CD14-positive monocyte (primary cell): ENCODE measurements around the gene SPOPL. TPM values are rescaled to one million over a fixed set of nuclear protein-coding genes. Genes with fewer than 3 reads are reported as not detected.

Experiments
- DNase-seq, 3 donors: peaks; one replicate each; pipeline ENCODE4 v3.0.0-alpha.2; 2011 to 2022
- H2AFZ ChIP-seq: 2 replicates; pipeline ENCODE4 v1.6.0; 2012; ENCODE audit warnings: mild to moderate bottlenecking, low read depth, low read length, inconsistent platforms; ENCODE audit not compliant: insufficient read depth, poor library complexity, severe bottlenecking
- H3K27ac ChIP-seq, 2 donors: 1 replicate in 1 of 2; 2 replicates in 1 of 2; pipeline ENCODE4 v1.5.1; 2012 to 2013; ENCODE audit warnings: low read length in 2 of 2, control low read depth in 1 of 2, inconsistent platforms in 1 of 2, low read depth in 1 of 2, mild to moderate bottlenecking in 1 of 2
- H3K27me3 ChIP-seq, 2 donors: one replicate each; pipeline versions ENCODE4 v1.6.0 to v1.6.1; 2011 to 2013; ENCODE audit warnings: low read length in 2 of 2; ENCODE audit not compliant: control insufficient read depth in 2 of 2, insufficient read depth in 2 of 2
- H3K36me3 ChIP-seq, 2 donors: replicated peaks in 1 of 2; 1 replicate in 1 of 2; 2 replicates in 1 of 2; pipeline versions ENCODE4 v1.5.1 to v1.6.1; 2012 to 2013; ENCODE audit warnings: low read length in 2 of 2, control low read depth in 1 of 2, inconsistent platforms in 1 of 2, mild to moderate bottlenecking in 1 of 2; ENCODE audit not compliant: insufficient read depth in 2 of 2, control insufficient read depth in 1 of 2
- H3K4me1 ChIP-seq, 2 donors: 1 replicate in 1 of 2; 2 replicates in 1 of 2; pipeline versions ENCODE4 v1.5.1 to v1.6.1; 2012 to 2013; ENCODE audit warnings: low read length in 2 of 2, control low read depth in 1 of 2, inconsistent platforms in 1 of 2, mild to moderate bottlenecking in 1 of 2, moderate library complexity in 1 of 2; ENCODE audit not compliant: insufficient read depth in 2 of 2, control insufficient read depth in 1 of 2
- H3K4me2 ChIP-seq: replicated peaks from 2 replicates; pipeline ENCODE3; 2012; ENCODE audit warnings: low read length, moderate library complexity, mild to moderate bottlenecking; ENCODE audit not compliant: poor library complexity, severe bottlenecking; ENCODE audit errors: extremely low read depth
- H3K4me3 ChIP-seq, 3 experiments: fragments of 200-600 bp in 1 of 3; sonication (generic) in 1 of 3; replicated peaks in 1 of 3; 1 replicate in 2 of 3; 2 replicates in 1 of 3; pipeline ENCODE4 v1.5.1; 2011 to 2013; ENCODE audit warnings: low read length in 3 of 3, mild to moderate bottlenecking in 3 of 3, control low read depth in 2 of 3, low read depth in 2 of 3, inconsistent platforms in 1 of 3, moderate library complexity in 1 of 3
- H3K79me2 ChIP-seq: 2 replicates; pipeline ENCODE4 v1.6.0; 2012; ENCODE audit warnings: mild to moderate bottlenecking, control low read depth, inconsistent platforms, low read length, moderate library complexity; ENCODE audit not compliant: insufficient read depth
- H3K9ac ChIP-seq: 2 replicates; pipeline ENCODE4 v1.6.0; 2017; ENCODE audit warnings: low read length, mild to moderate bottlenecking; ENCODE audit not compliant: insufficient read depth, poor library complexity, severe bottlenecking
- H3K9me3 ChIP-seq, 2 donors: replicated peaks in 1 of 2; 1 replicate in 1 of 2; 2 replicates in 1 of 2; pipeline versions ENCODE4 v1.5.1 to v1.6.1; 2012 to 2013; ENCODE audit warnings: low read length in 2 of 2, control low read depth in 1 of 2; ENCODE audit not compliant: control insufficient read depth in 1 of 2, insufficient read depth in 1 of 2
- H4K20me1 ChIP-seq: 2 replicates; pipeline ENCODE4 v1.6.0; 2012; ENCODE audit warnings: mild to moderate bottlenecking, low read length, control low read depth, moderate library complexity; ENCODE audit not compliant: insufficient read depth
- H3K27ac Mint-ChIP-seq, 7 donors: one replicate each; pipeline ENCODE4 v1.8.0; 2020; ENCODE audit warnings: mild to moderate bottlenecking in 7 of 7, mixed read lengths in 7 of 7, moderate library complexity in 6 of 7, inconsistent platforms in 2 of 7
- H3K27me3 Mint-ChIP-seq, 3 donors: one replicate each; pipeline ENCODE4 v1.8.0; 2021 to 2022; ENCODE audit warnings: low read depth in 3 of 3, mild to moderate bottlenecking in 3 of 3, mixed read lengths in 3 of 3, moderate library complexity in 3 of 3, inconsistent platforms in 1 of 3
- H3K36me3 Mint-ChIP-seq, 2 donors: one replicate each; pipeline ENCODE4 v1.8.0; 2020; ENCODE audit warnings: mixed read lengths in 2 of 2, inconsistent platforms in 1 of 2, mild to moderate bottlenecking in 1 of 2
- H3K4me1 Mint-ChIP-seq: one replicate; pipeline ENCODE4 v1.8.0; 2020; ENCODE audit warnings: mild to moderate bottlenecking, mixed read lengths
- H3K4me3 Mint-ChIP-seq, 2 donors: one replicate each; pipeline ENCODE4 v1.8.0; 2020; ENCODE audit warnings: mild to moderate bottlenecking in 2 of 2, mixed read lengths in 2 of 2, moderate library complexity in 1 of 2
- H3K9me3 Mint-ChIP-seq, 7 donors: one replicate each; pipeline ENCODE4 v1.8.0; 2020 to 2022; ENCODE audit warnings: mixed read lengths in 7 of 7, mild to moderate bottlenecking in 6 of 7, moderate library complexity in 6 of 7, inconsistent platforms in 2 of 7
- CTCF ChIP-seq: fragments of 200-600 bp; IDR thresholded peaks from one replicate; pipeline ENCODE4 v1.8.0; 2022; ENCODE audit warnings: antibody characterized with exemption, mild to moderate bottlenecking
- WGBS: methylation state at CpG from one replicate; pipeline ENCODE4 v1.1.5; 2013; ENCODE audit warnings: missing lambda C conversion rate; ENCODE audit not compliant: insufficient coverage; 5-methylcytosine and 5-hydroxymethylcytosine counted together
- intact Hi-C, 2 donors: fragments of 100-400 bp; cut with micrococcal nuclease; formaldehyde crosslinking; loops; one replicate each; pipeline versions ENCODE4 v1.15.0 to v1.15.1; 2023
- polyA plus RNA-seq, 3 donors: library from polyadenylated mRNA; depleted of rRNA in 1 of 3; unstranded in 2 of 3; stranded (reverse) in 1 of 3; fragments of 300-500 nt in 2 of 3; fragments of >200 nt in 1 of 3; fragmentation: Illumina TruSeq in 2 of 3; gene quantifications; 1 replicate in 2 of 3; 2 replicates in 1 of 3; pipeline ENCODE4 v1.2.3, GENCODE V29; 2012 to 2021

SPOPL gene
- polyA plus RNA-seq, 3 donors, result 13.1 to 22.4 (median 18.1) TPM

- H3K4me3 ChIP-seq, result no peak overlapping the region
- H3K4me2 ChIP-seq, result no peak overlapping the region
- H3K27ac ChIP-seq, result no peak overlapping the region
- DNase-seq, result no peak
- no CpG with 5 or more reads among the region's 4 CpGs for WGBS
- H3K27ac Mint-ChIP-seq, result peak overlapping the region in 2 of 7 donors; percentile 25 to 31
- H3K4me1 Mint-ChIP-seq, result peaks cover 26% of the 10 kb centered on the region
- no peak for TF ChIP-seq CTCF
- no peaks in the 10 kb centered on the region for H3K27me3 ChIP-seq
- no peaks in the 10 kb centered on the region for H3K9me3 ChIP-seq
- peaks cover 0 to 2% (median 0%) of the 10 kb centered on the region in 3 donors for H3K27me3 Mint-ChIP-seq
- H3K36me3 Mint-ChIP-seq, result peaks cover 11 to 17% of the 10 kb centered on the region in 2 donors
- no peak overlapping the region for H2AFZ ChIP-seq
- H3K4me3 Mint-ChIP-seq, result no peak overlapping the region
- no peak overlapping the region for H3K9ac ChIP-seq
- H3K4me1 ChIP-seq, result peaks cover 21 to 30% of the 10 kb centered on the region in 2 donors
- no peaks in the 10 kb centered on the region for H3K9me3 Mint-ChIP-seq
- intact Hi-C loops, result no loop called here
- no peaks in the 10 kb centered on the region for H3K36me3 ChIP-seq
- H4K20me1 ChIP-seq, result no peaks in the 10 kb centered on the region
- H3K79me2 ChIP-seq, result peaks cover 13% of the 10 kb centered on the region
Observed at GRCh38 chr2:138496096-138496651, 5.4 kb upstream of the SPOPL start.

DNA sequence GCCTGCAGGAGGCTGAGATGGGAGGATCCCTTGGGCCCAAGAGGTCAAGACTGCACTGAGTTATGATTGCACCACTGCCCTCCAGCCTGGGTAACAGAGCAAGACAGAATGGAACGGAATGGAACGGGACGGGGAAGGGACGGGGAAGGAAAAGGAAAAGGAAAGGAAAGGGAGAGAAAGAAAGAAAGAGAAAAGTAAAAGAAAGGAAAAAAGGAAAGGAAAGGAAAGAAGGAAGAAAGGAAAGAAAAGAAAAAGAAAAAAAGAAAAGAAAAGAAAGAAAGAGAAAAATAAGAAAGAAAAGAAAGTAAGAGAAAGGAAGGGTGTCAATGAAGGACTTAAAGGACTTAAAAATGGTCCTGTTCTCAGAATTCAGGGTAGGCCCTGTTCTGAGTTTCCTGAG is 4.3 kb upstream of the SPOPL start:
- Histone ChIP-seq H2AFZ (no peak overlapping the region), H3K4me2 (no peak overlapping the region), H3K27me3 (no peaks in the 10 kb centered on the region), H3K4me3 (no peak overlapping the region), H4K20me1 (no peaks in the 10 kb centered on the region), H3K9ac (no peak overlapping the region), H3K27ac (no peak overlapping the region), H3K36me3 (no peaks in the 10 kb centered on the region), H3K9me3 (no peaks in the 10 kb centered on the region), H3K79me2 (peaks cover 22% of the 10 kb centered on the region), H3K4me1 (peaks cover 23 to 32% of the 10 kb centered on the region in 2 donors)
- 100% methylated on average over 4 of the region's 4 CpGs for WGBS
- TF ChIP-seq CTCF, result peak; percentile 6
- H3K27me3 Mint-ChIP-seq, result peaks cover 0 to 2% (median 0%) of the 10 kb centered on the region in 3 donors
- H3K27ac Mint-ChIP-seq, result peak overlapping the region in 1 of 7 donors; percentile 23
- peaks cover 11 to 17% of the 10 kb centered on the region in 2 donors for H3K36me3 Mint-ChIP-seq
- intact Hi-C loops, result no loop called here
- H3K4me1 Mint-ChIP-seq, result peaks cover 27% of the 10 kb centered on the region
- no peak overlapping the region for H3K4me3 Mint-ChIP-seq
- no peak for DNase-seq
- H3K9me3 Mint-ChIP-seq, result peaks cover 0 to under 1% (median 0%) of the 10 kb centered on the region in 7 donors
